HepG2 (cell line): ENCODE data around the gene XPO5. TPM values are rescaled to one million over a fixed set of nuclear protein-coding genes. Genes with fewer than 3 reads are reported as not detected.

ENCODE experiments used
- HNF4A ChIP-seq: sonication (generic); formaldehyde crosslinking; IDR thresholded peaks from 2 replicates; pipeline ENCODE4 v1.4.0; 2020; ENCODE audit warnings: missing genetic modification reagents
- HNRNPLL ChIP-seq: fragments of 200-400 bp; formaldehyde crosslinking; IDR thresholded peaks from 2 replicates; pipeline ENCODE4 v1.6.1; 2017; ENCODE audit warnings: mild to moderate bottlenecking, low read depth, low read length; ENCODE audit not compliant: poor library complexity, severe bottlenecking
- MBD4 ChIP-seq: IDR thresholded peaks from 2 replicates; pipeline ENCODE4 v1.6.1; 2012; ENCODE audit warnings: low read length, inconsistent platforms, borderline replicate concordance
- RCOR2 ChIP-seq: IDR thresholded peaks from 2 replicates; pipeline ENCODE4 v1.6.1; 2016; ENCODE audit warnings: missing biosample characterization, missing genetic modification reagents
- SMAD1 ChIP-seq: sonication (generic); formaldehyde crosslinking; IDR thresholded peaks from 2 replicates; pipeline ENCODE4 v1.4.0; 2020; ENCODE audit warnings: missing genetic modification reagents, low read depth, mild to moderate bottlenecking, borderline replicate concordance
- SPEN ChIP-seq: sonication (generic); formaldehyde crosslinking; IDR thresholded peaks from 2 replicates; pipeline ENCODE4 v1.5.1; 2020; ENCODE audit warnings: low read depth, mild to moderate bottlenecking, missing genetic modification reagents
- ZSCAN30 ChIP-seq: sonication (generic); formaldehyde crosslinking; IDR thresholded peaks from 2 replicates; pipeline ENCODE4 v1.5.0; 2020; ENCODE audit warnings: mild to moderate bottlenecking, missing genetic modification reagents
- polyA plus RNA-seq, 8 experiments: library from polyadenylated mRNA; depleted of rRNA in 3 of 8; stranded (reverse) in 7 of 8; unstranded in 1 of 8; fragments of >200 nt; fragmentation: Illumina TruSeq in 4 of 8; extraction: Trizol in 4 of 8; gene quantifications; 2 replicates each; pipeline versions ENCODE4 v1.2.1 to v1.2.3, GENCODE V29; 2011 to 2016; ENCODE audit warnings: low read depth in 4 of 8, missing spikeins in 1 of 8, mixed read lengths in 1 of 8; ENCODE audit not compliant: insufficient read depth in 1 of 8
- total RNA-seq, 5 experiments: library from RNA; depleted of rRNA; stranded (reverse); fragments of >200 nt; fragmentation: Illumina TruSeq; extraction: Trizol; gene quantifications; 2 replicates each; pipeline ENCODE4 v1.2.3, GENCODE V29; 2016; ENCODE audit warnings: low read depth in 1 of 5
- TF ChIP-seq, protein P1 (sequence below): sonication (generic); formaldehyde crosslinking; IDR thresholded peaks from 2 replicates; pipeline ENCODE4 v1.5.1; 2020; ENCODE audit warnings: mild to moderate bottlenecking, missing genetic modification reagents, borderline replicate concordance
- TF ChIP-seq, protein P2 (sequence below): sonication (generic); formaldehyde crosslinking; IDR thresholded peaks from 2 replicates; pipeline ENCODE4 v1.4.0; 2020; ENCODE audit warnings: missing genetic modification reagents, borderline replicate concordance
- TF ChIP-seq, protein P3 (sequence below): sonication (generic); formaldehyde crosslinking; IDR thresholded peaks from 2 replicates; pipeline ENCODE4 v1.4.0; 2020; ENCODE audit warnings: missing genetic modification reagents, borderline replicate concordance
- TF ChIP-seq, protein P4 (sequence below), 2 experiments: sonication (generic) in 1 of 2; formaldehyde crosslinking in 1 of 2; IDR thresholded peaks; 2 replicates each; pipeline versions ENCODE4 v1.4.0 to v1.6.1; 2016 to 2020; ENCODE audit warnings: borderline replicate concordance in 1 of 2, low read depth in 1 of 2, mild to moderate bottlenecking in 1 of 2, missing genetic modification reagents in 1 of 2
- TF ChIP-seq, protein P5 (sequence below): IDR thresholded peaks from 2 replicates; pipeline ENCODE4 v1.6.1; 2018; ENCODE audit warnings: missing genetic modification reagents, mild to moderate bottlenecking, missing compliant biosample characterization

XPO5 gene
- total and polyA plus RNA-seq, 2 of the 13 experiments (the other 11 are each of a cell fraction or from before 2014, with no cell fraction given) = 52.2 to 68.0 TPM

DNA sequence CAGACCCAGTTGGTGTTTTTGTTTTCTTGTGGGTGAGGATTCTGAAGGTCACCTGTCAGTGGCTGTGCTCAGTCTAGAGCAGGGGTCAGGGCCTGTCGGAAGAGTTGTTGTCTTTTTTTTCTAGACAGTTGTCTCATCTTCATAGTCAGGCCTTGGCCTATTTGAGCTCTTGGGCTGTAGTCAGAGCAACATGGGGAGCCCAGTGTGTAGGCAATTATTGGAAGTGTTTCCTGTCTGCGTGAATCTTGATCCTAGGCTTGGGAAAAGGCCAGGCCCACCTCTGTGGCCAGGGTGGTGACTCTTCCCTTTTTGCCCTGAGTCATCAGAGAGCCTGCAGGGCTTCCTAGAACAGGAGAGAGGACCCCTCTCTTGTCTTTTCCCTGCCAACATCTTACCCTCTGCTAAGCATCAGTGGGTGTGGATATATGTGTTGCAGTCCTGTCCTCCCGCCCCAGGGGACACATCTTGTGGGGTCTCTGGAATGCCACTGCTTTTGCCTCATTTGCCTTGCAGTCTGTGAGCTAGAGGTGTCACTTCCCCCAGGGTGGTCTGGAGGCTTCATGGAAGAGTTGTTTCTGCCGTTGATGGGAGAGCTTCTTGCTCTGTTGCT is 87.1 kb downstream of the XPO5 start (continued):
- TF ChIP-seq, protein P1, sequence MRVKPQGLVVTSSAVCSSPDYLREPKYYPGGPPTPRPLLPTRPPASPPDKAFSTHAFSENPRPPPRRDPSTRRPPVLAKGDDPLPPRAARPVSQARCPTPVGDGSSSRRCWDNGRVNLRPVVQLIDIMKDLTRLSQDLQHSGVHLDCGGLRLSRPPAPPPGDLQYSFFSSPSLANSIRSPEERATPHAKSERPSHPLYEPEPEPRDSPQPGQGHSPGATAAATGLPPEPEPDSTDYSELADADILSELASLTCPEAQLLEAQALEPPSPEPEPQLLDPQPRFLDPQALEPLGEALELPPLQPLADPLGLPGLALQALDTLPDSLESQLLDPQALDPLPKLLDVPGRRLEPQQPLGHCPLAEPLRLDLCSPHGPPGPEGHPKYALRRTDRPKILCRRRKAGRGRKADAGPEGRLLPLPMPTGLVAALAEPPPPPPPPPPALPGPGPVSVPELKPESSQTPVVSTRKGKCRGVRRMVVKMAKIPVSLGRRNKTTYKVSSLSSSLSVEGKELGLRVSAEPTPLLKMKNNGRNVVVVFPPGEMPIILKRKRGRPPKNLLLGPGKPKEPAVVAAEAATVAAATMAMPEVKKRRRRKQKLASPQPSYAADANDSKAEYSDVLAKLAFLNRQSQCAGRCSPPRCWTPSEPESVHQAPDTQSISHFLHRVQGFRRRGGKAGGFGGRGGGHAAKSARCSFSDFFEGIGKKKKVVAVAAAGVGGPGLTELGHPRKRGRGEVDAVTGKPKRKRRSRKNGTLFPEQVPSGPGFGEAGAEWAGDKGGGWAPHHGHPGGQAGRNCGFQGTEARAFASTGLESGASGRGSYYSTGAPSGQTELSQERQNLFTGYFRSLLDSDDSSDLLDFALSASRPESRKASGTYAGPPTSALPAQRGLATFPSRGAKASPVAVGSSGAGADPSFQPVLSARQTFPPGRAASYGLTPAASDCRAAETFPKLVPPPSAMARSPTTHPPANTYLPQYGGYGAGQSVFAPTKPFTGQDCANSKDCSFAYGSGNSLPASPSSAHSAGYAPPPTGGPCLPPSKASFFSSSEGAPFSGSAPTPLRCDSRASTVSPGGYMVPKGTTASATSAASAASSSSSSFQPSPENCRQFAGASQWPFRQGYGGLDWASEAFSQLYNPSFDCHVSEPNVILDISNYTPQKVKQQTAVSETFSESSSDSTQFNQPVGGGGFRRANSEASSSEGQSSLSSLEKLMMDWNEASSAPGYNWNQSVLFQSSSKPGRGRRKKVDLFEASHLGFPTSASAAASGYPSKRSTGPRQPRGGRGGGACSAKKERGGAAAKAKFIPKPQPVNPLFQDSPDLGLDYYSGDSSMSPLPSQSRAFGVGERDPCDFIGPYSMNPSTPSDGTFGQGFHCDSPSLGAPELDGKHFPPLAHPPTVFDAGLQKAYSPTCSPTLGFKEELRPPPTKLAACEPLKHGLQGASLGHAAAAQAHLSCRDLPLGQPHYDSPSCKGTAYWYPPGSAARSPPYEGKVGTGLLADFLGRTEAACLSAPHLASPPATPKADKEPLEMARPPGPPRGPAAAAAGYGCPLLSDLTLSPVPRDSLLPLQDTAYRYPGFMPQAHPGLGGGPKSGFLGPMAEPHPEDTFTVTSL = peak; percentile 78; the same call in 1 of the 2 replicates
- TF ChIP-seq SMAD1 = no peak
- TF ChIP-seq MBD4 = no peak; the same call in 1 of the 2 replicates
- TF ChIP-seq HNRNPLL = no peak
- peak; percentile 77 for TF ChIP-seq SPEN
- peak; percentile 54; the same call in 1 of the 2 replicates for TF ChIP-seq RCOR2 (CRISPR knock-in tag)
- TF ChIP-seq, protein P2, sequence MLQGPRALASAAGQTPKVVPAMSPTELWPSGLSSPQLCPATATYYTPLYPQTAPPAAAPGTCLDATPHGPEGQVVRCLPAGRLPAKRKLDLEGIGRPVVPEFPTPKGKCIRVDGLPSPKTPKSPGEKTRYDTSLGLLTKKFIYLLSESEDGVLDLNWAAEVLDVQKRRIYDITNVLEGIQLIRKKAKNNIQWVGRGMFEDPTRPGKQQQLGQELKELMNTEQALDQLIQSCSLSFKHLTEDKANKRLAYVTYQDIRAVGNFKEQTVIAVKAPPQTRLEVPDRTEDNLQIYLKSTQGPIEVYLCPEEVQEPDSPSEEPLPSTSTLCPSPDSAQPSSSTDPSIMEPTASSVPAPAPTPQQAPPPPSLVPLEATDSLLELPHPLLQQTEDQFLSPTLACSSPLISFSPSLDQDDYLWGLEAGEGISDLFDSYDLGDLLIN (CRISPR knock-in tag) = no peak
- TF ChIP-seq HNF4A (CRISPR knock-in tag) = peak; percentile 67
- TF ChIP-seq, protein P3, sequence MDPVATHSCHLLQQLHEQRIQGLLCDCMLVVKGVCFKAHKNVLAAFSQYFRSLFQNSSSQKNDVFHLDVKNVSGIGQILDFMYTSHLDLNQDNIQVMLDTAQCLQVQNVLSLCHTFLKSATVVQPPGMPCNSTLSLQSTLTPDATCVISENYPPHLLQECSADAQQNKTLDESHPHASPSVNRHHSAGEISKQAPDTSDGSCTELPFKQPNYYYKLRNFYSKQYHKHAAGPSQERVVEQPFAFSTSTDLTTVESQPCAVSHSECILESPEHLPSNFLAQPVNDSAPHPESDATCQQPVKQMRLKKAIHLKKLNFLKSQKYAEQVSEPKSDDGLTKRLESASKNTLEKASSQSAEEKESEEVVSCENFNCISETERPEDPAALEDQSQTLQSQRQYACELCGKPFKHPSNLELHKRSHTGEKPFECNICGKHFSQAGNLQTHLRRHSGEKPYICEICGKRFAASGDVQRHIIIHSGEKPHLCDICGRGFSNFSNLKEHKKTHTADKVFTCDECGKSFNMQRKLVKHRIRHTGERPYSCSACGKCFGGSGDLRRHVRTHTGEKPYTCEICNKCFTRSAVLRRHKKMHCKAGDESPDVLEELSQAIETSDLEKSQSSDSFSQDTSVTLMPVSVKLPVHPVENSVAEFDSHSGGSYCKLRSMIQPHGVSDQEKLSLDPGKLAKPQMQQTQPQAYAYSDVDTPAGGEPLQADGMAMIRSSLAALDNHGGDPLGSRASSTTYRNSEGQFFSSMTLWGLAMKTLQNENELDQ (CRISPR knock-in tag) = no peak
- TF ChIP-seq, protein P4, sequence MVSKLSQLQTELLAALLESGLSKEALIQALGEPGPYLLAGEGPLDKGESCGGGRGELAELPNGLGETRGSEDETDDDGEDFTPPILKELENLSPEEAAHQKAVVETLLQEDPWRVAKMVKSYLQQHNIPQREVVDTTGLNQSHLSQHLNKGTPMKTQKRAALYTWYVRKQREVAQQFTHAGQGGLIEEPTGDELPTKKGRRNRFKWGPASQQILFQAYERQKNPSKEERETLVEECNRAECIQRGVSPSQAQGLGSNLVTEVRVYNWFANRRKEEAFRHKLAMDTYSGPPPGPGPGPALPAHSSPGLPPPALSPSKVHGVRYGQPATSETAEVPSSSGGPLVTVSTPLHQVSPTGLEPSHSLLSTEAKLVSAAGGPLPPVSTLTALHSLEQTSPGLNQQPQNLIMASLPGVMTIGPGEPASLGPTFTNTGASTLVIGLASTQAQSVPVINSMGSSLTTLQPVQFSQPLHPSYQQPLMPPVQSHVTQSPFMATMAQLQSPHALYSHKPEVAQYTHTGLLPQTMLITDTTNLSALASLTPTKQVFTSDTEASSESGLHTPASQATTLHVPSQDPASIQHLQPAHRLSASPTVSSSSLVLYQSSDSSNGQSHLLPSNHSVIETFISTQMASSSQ (IDR thresholded peaks at IDR 0.05; ENCODE audit: low read depth) = no peak
- TF ChIP-seq, protein P4 (CRISPR knock-in tag; IDR thresholded peaks at IDR 0.05; ENCODE audit: borderline replicate concordance) = no peak
- TF ChIP-seq, protein P5, sequence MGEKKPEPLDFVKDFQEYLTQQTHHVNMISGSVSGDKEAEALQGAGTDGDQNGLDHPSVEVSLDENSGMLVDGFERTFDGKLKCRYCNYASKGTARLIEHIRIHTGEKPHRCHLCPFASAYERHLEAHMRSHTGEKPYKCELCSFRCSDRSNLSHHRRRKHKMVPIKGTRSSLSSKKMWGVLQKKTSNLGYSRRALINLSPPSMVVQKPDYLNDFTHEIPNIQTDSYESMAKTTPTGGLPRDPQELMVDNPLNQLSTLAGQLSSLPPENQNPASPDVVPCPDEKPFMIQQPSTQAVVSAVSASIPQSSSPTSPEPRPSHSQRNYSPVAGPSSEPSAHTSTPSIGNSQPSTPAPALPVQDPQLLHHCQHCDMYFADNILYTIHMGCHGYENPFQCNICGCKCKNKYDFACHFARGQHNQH (CRISPR knock-in tag) = peak; percentile 95
- TF ChIP-seq ZSCAN30 = no peak
